Measurements from ENCODE around the gene STX2. TPM values are rescaled to one million over a fixed set of nuclear protein-coding genes. Genes with fewer than 3 reads are reported as not detected.

STX2 gene
- polyA plus RNA-seq, 1 donor (not counting 4 experiments of a cell fraction or from before 2014, with no cell fraction given) = 24.1 TPM

DNA sequence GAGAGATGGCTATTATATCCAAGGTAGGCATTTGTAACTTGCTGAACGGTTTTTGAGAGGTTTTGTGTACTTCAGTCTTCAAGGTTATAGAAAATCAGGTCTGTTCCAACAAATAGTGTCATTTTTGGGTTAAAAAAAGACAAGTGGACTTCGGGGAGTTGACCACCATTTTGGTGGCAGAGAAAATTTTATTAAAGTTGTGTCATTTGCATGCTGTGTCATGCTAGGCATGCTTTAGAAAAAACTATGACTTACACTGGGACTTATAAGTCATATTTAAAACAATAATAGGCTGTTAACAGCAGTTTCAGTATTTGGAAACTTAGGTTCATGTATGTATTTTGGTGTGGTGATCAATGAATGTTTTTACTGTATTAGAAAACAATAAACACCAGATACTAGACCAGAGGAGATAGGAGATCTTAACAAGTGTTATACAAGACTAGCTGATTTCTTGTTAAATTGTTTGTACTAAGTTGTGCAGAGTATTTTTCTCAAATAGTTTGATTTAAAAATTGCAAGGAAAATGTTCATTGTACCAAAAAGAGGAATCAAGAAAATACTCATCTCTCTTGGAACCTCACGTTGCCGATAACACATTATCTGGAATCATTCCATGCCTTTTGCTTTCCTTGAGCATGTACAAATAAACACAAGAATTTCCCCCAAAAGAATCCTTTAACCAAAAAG lies 34.2 kb upstream of the STX2 start:
- H4K20me1 ChIP-seq (ENCODE audit: control insufficient read depth, extremely low read depth, insufficient read depth, low read length) = peaks cover 16% of the 10 kb centered on the region
- dilution Hi-C loops (cut with MboI; ENCODE audit: extremely low pct_ligation_motif_present, low sequenced_read_pairs) = no loop called here
- no peak overlapping the region for H2AFZ ChIP-seq (ENCODE audit: control insufficient read depth, low read length)
- H3K4me3 ChIP-seq (ENCODE audit: control insufficient read depth in 2 of 3, extremely low read depth in 1 of 3, insufficient read depth in 2 of 3, low read depth in 1 of 3, low read length in 3 of 3) = peak overlapping the region; percentile 73 to 79 (median 78)
- H3K9ac ChIP-seq (ENCODE audit: control insufficient read depth, extremely low read depth, insufficient read depth, low read length) = peak overlapping the region; percentile 82
- DNase-seq (ENCODE audit: low read depth, low spot score) (no peak), FAIRE-seq (no peak)
- H3K9me3 ChIP-seq (ENCODE audit: control insufficient read depth, low read depth, low read length) = no peaks in the 10 kb centered on the region
- H3K27me3 ChIP-seq (ENCODE audit: control insufficient read depth, extremely low read depth, insufficient read depth, low read length) = no peaks in the 10 kb centered on the region
- no peak for TF ChIP-seq CTCF (optimal IDR thresholded peaks at IDR 0.05 in 1 of 3, IDR thresholded peaks at IDR 0.05 in 1 of 3, conservative IDR thresholded peaks at IDR 0.05 in 1 of 3; ENCODE audit: extremely low read depth in 1 of 3, insufficient read depth in 2 of 3, low read length in 3 of 3)
- no peak for TF ChIP-seq EZH2 (IDR thresholded peaks at IDR 0.05; ENCODE audit: low read length)
- peaks cover 2% of the 10 kb centered on the region for H3K9me1 ChIP-seq (ENCODE audit: control insufficient read depth, extremely low read depth, insufficient read depth, low read length)
- peaks cover 22 to 35% of the 10 kb centered on the region in 2 experiments for H3K36me3 ChIP-seq (ENCODE audit: control insufficient read depth in 2 of 2, extremely low read depth in 1 of 2, insufficient read depth in 2 of 2, low read length in 2 of 2)
- H3K79me2 ChIP-seq (ENCODE audit: control insufficient read depth, insufficient read depth, low read length) = peaks cover 35% of the 10 kb centered on the region
- H3K4me1 ChIP-seq (ENCODE audit: control insufficient read depth, extremely low read depth, insufficient read depth, low read length) = peaks cover 15% of the 10 kb centered on the region
- peak overlapping the region; percentile 83 for H3K4me2 ChIP-seq (ENCODE audit: control insufficient read depth, extremely low read depth, insufficient read depth, low read depth, low read length)
- H3K27ac ChIP-seq (ENCODE audit: control insufficient read depth, insufficient read depth, low read length) = peak overlapping the region; percentile 93

DNA sequence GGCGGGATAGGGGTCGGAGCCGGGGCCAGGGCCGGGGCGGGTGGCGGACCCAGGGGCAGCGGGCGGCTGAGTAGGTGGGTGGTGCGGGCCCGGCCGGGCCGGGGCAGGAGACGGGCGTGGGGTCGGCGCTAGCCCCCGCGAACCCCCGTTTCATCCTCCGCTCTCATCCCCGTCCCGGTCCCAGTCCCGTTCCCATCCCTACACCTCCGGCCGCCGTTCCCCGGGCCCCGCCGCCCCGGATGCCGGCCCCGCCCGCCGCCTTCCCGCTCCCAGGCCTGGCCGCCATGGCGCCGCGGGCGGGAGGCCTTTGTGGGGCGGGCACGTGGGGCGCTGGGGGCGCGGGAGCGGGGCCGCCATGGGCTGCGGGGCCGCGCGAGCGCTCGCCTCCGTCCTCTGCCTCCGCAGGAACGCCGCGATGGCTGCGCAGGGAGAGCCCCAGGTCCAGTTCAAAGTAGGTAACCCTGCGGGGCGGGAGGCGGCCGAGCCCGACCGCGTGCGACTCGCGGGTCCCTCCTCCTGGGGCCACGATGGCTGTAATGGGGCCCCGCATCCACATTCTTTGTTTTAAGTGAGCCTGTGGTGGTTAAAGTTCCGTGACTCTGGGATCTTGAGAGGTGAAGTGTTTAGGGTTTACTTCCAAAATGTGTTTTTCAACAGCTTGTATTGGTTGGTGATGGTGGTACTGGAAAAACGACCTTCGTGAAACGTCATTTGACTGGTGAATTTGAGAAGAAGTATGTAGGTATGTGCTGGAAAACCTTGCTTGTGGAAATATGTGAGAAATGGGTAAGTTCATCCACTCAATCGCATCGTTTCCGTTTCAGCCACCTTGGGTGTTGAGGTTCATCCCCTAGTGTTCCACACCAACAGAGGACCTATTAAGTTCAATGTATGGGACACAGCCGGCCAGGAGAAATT lies 33.4 kb upstream of the STX2 start:
- H3K79me2 ChIP-seq (ENCODE audit: control insufficient read depth, insufficient read depth, low read length) = peaks cover 35% of the 10 kb centered on the region
- H3K9ac ChIP-seq (ENCODE audit: control insufficient read depth, extremely low read depth, insufficient read depth, low read length) = peak overlapping the region; percentile 82
- peak overlapping the region; percentile 93 for H3K27ac ChIP-seq (ENCODE audit: control insufficient read depth, insufficient read depth, low read length)
- H3K36me3 ChIP-seq (ENCODE audit: control insufficient read depth in 2 of 2, extremely low read depth in 1 of 2, insufficient read depth in 2 of 2, low read length in 2 of 2) = peaks cover 22 to 35% of the 10 kb centered on the region in 2 experiments
- H3K9me3 ChIP-seq (ENCODE audit: control insufficient read depth, low read depth, low read length) = no peaks in the 10 kb centered on the region
- TF ChIP-seq CTCF (optimal IDR thresholded peaks at IDR 0.05 in 1 of 3, IDR thresholded peaks at IDR 0.05 in 1 of 3, conservative IDR thresholded peaks at IDR 0.05 in 1 of 3; ENCODE audit: extremely low read depth in 1 of 3, insufficient read depth in 2 of 3, low read length in 3 of 3) = no peak
- no peak for TF ChIP-seq EZH2 (IDR thresholded peaks at IDR 0.05; ENCODE audit: low read length)
- FAIRE-seq (peak; percentile 80), DNase-seq (ENCODE audit: low read depth, low spot score) (no peak)
- no peak overlapping the region for H2AFZ ChIP-seq (ENCODE audit: control insufficient read depth, low read length)
- H3K4me3 ChIP-seq (ENCODE audit: control insufficient read depth in 2 of 3, extremely low read depth in 1 of 3, insufficient read depth in 2 of 3, low read depth in 1 of 3, low read length in 3 of 3) = peak overlapping the region; percentile 73 to 79 (median 78)
- peaks cover 16% of the 10 kb centered on the region for H4K20me1 ChIP-seq (ENCODE audit: control insufficient read depth, extremely low read depth, insufficient read depth, low read length)
- H3K27me3 ChIP-seq (ENCODE audit: control insufficient read depth, extremely low read depth, insufficient read depth, low read length) = no peaks in the 10 kb centered on the region
- H3K4me2 ChIP-seq (ENCODE audit: control insufficient read depth, extremely low read depth, insufficient read depth, low read depth, low read length) = peak overlapping the region; percentile 83
- peaks cover 15% of the 10 kb centered on the region for H3K4me1 ChIP-seq (ENCODE audit: control insufficient read depth, extremely low read depth, insufficient read depth, low read length)
- dilution Hi-C loops (cut with MboI; ENCODE audit: extremely low pct_ligation_motif_present, low sequenced_read_pairs) = no loop called here
- H3K9me1 ChIP-seq (ENCODE audit: control insufficient read depth, extremely low read depth, insufficient read depth, low read length) = peaks cover 2% of the 10 kb centered on the region
